Measurements from ENCODE around the gene CNP.

The CNP gene

DNA sequence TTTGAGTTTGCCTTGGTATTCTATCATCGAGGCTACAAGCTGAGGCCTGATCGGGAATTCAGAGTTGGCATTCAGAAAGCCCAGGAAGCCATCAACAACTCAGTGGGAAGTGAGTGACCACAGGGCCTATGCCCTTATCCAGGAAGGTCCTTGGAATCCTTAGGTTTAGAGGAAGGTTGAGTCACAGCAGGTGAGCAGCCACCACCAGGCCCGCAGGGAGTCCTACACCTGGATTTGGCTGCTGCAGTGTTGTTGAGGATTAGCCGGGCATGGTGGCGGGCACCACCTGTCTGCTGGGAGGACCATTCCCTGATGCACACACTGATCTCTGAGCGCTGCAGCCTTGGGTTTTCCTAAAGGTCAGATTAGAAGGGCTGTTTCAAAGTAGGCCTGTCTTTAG is 31.0 kb upstream of the CNP start:
- Histone ChIP-seq H3K4me3 (ENCODE audit: severe bottlenecking) (no peak overlapping the region), H3K27me3 (ENCODE audit: insufficient read depth, poor library complexity, severe bottlenecking) (no peaks in the 10 kb centered on the region), H3K36me3 (ENCODE audit: low read depth) (no peaks in the 10 kb centered on the region), H3K9me3 (ENCODE audit: severe bottlenecking) (no peaks in the 10 kb centered on the region), H3K27ac (ENCODE audit: poor library complexity, severe bottlenecking) (no peak overlapping the region), H3K4me1 (ENCODE audit: insufficient read depth, poor library complexity, severe bottlenecking) (peaks cover 5% of the 10 kb centered on the region)
- ATAC-seq (ENCODE audit: low read depth) (no peak), DNase-seq (ENCODE audit: low spot score) (no peak)
- TF ChIP-seq, protein P1, sequence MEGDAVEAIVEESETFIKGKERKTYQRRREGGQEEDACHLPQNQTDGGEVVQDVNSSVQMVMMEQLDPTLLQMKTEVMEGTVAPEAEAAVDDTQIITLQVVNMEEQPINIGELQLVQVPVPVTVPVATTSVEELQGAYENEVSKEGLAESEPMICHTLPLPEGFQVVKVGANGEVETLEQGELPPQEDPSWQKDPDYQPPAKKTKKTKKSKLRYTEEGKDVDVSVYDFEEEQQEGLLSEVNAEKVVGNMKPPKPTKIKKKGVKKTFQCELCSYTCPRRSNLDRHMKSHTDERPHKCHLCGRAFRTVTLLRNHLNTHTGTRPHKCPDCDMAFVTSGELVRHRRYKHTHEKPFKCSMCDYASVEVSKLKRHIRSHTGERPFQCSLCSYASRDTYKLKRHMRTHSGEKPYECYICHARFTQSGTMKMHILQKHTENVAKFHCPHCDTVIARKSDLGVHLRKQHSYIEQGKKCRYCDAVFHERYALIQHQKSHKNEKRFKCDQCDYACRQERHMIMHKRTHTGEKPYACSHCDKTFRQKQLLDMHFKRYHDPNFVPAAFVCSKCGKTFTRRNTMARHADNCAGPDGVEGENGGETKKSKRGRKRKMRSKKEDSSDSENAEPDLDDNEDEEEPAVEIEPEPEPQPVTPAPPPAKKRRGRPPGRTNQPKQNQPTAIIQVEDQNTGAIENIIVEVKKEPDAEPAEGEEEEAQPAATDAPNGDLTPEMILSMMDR (IDR thresholded peaks at IDR 0.05; ENCODE audit: poor library complexity, severe bottlenecking) = no peak

DNA sequence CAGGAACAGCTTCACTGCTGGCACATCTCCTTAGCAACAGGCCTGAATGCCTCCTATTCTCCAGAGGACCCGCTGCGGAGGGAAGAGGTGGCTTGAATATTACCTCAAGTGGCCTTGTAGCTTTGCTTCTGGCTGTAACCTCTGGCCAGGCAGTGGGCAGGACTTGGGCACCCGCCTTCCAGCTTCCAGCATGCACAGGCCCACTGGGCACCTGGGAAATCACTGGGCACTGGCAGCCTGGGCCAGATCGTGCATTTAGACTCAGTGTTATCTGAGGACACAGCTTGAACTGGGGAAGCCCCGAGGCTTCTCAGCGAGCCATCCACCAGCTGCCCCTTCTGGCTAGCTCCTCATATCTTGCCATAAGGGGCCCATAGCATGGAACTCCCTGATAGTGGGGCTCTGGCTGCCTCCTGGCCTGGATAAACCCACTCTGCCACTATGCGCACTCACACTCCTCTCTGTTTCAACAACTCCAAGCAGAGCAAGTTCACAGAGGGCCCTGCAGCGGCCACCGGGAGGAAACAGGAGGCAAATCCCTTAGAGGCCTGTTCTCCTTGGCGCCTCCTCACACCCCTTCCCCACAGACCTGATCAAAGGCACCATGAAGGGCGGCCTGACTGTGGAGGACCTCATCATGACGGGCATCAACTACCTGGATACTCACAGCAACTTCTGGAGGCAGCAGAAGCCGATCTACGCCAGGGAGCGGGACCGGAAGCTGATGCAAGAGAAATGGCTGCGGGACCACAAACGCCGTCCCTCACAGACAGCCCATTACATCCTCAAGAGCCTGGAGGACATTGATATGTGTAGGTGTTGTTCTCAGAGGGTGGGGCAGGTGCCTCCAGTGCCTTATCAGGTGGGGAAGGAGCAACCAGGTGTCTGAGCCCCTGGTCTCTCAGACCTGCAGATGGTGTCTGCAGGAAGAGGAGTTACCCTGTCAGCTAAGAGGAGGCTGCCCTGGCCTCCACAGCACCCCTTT is 28.3 kb upstream of the CNP start:
- Histone ChIP-seq H3K27ac (ENCODE audit: poor library complexity, severe bottlenecking) (no peak overlapping the region), H3K4me1 (ENCODE audit: insufficient read depth, poor library complexity, severe bottlenecking) (no peaks in the 10 kb centered on the region), H3K27me3 (ENCODE audit: insufficient read depth, poor library complexity, severe bottlenecking) (no peaks in the 10 kb centered on the region), H3K9me3 (ENCODE audit: severe bottlenecking) (no peaks in the 10 kb centered on the region), H3K36me3 (ENCODE audit: low read depth) (no peaks in the 10 kb centered on the region), H3K4me3 (ENCODE audit: severe bottlenecking) (no peak overlapping the region)
- DNase-seq (ENCODE audit: low spot score) = no peak
- ATAC-seq (ENCODE audit: low read depth) = no peak
- TF ChIP-seq, protein P1 (IDR thresholded peaks at IDR 0.05; ENCODE audit: poor library complexity, severe bottlenecking) = no peak

DNA sequence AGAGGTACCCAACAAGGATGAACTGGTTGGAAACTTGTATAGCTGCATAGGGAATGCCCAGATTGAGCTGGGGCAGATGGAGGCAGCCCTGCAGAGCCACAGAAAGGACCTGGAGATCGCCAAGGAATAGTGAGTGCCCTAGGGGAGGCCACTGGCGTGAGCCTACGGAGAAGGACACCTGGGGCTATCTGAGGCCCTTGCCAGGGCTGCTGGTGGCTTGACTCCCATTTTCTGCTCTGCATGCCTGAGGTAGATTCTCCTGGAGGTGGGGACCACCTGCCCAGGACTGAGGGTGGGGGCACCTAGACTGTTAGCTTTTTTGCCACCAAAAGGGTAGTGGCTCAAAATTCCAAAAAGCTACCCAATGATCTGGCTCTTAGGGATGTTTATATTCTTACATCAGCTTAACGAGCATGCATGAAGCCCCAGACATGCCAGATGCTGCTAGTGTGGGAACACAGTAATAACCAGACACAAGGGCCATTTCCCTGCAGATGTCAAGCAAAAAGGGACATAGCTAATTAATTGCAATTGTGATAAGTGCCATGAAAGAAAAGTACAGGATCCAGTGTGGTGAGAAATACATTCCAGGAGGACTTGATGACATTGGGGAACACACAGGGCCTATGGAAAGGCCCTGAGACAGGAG is 27.4 kb upstream of the CNP start:
- Histone ChIP-seq H3K4me1 (ENCODE audit: insufficient read depth, poor library complexity, severe bottlenecking) (no peaks in the 10 kb centered on the region), H3K27me3 (ENCODE audit: insufficient read depth, poor library complexity, severe bottlenecking) (no peaks in the 10 kb centered on the region), H3K27ac (ENCODE audit: poor library complexity, severe bottlenecking) (no peak overlapping the region), H3K9me3 (ENCODE audit: severe bottlenecking) (no peaks in the 10 kb centered on the region), H3K36me3 (ENCODE audit: low read depth) (no peaks in the 10 kb centered on the region), H3K4me3 (ENCODE audit: severe bottlenecking) (no peak overlapping the region)
- TF ChIP-seq, protein P1 (IDR thresholded peaks at IDR 0.05; ENCODE audit: poor library complexity, severe bottlenecking) = no peak
- ATAC-seq (ENCODE audit: low read depth) (no peak), DNase-seq (ENCODE audit: low spot score) (no peak)

DNA sequence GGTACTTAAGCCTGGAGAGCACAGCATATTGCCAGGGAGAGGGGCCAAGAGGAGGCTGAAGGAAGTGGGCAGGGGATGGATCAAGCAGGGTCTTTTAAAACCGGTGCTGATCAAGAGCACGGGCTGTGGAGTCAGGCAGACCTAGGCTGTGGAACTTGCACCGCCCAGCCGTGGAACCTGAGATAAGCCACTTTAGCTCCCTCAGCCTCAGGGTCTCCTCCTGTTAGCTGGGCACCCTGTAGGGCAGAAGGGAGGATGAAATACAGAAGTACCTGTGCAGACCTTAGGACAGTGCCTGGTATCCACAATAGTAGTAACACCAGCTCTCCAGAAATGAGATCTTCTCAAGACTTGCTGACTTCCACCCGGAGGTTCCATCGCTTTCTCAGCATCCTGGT is 26.9 kb upstream of the CNP start:
- TF ChIP-seq, protein P1 (IDR thresholded peaks at IDR 0.05; ENCODE audit: poor library complexity, severe bottlenecking) = no peak
- no peak overlapping the region for H3K4me3 ChIP-seq (ENCODE audit: severe bottlenecking)
- H3K9me3 ChIP-seq (ENCODE audit: severe bottlenecking) = no peaks in the 10 kb centered on the region
- no peaks in the 10 kb centered on the region for H3K27me3 ChIP-seq (ENCODE audit: insufficient read depth, poor library complexity, severe bottlenecking)
- no peaks in the 10 kb centered on the region for H3K36me3 ChIP-seq (ENCODE audit: low read depth)
- H3K27ac ChIP-seq (ENCODE audit: poor library complexity, severe bottlenecking) = no peak overlapping the region
- ATAC-seq (ENCODE audit: low read depth) = no peak
- no peaks in the 10 kb centered on the region for H3K4me1 ChIP-seq (ENCODE audit: insufficient read depth, poor library complexity, severe bottlenecking)
- DNase-seq (ENCODE audit: low spot score) = no peak

Data from RWPE2 (cell line).